Kidney (tissue), 14 donors: ENCODE measurements around the gene ARL15. TPM values are rescaled to one million over a fixed set of nuclear protein-coding genes. Genes with fewer than 3 reads are reported as not detected.

ENCODE experiments used
- DNase-seq, 5 donors: peaks; one replicate each; pipeline ENCODE4 v3.0.0-alpha.2; 2013 to 2020
- FAIRE-seq: peaks from 2 replicates; lab custom pipeline; 2012; peaks lifted over from hg19 to GRCh38; lab: Jason Lieb, UNC
- H3K27ac ChIP-seq, 2 donors: one replicate each; pipeline ENCODE4 v1.7.0; 2013; ENCODE audit warnings: low read depth in 2 of 2, low read length in 2 of 2, inconsistent platforms in 1 of 2
- H3K27me3 ChIP-seq: one replicate; pipeline ENCODE4 v1.7.1; 2013; ENCODE audit warnings: low read length, inconsistent platforms; ENCODE audit not compliant: control insufficient read depth, insufficient read depth
- H3K36me3 ChIP-seq, 3 donors: one replicate each; pipeline versions ENCODE4 v1.7.0 to v1.7.1; 2013; ENCODE audit warnings: low read length in 3 of 3, control low read depth in 1 of 3, inconsistent platforms in 1 of 3; ENCODE audit not compliant: insufficient read depth in 3 of 3, control insufficient read depth in 2 of 3
- H3K4me1 ChIP-seq, 3 donors: one replicate each; pipeline versions ENCODE4 v1.7.0 to v1.7.1; 2013; ENCODE audit warnings: low read length in 3 of 3, inconsistent platforms in 1 of 3, low read depth in 1 of 3; ENCODE audit not compliant: control insufficient read depth in 2 of 3, insufficient read depth in 2 of 3
- H3K4me3 ChIP-seq, 3 donors: one replicate each; pipeline versions ENCODE4 v1.7.0 to v1.8.1; 2013; ENCODE audit warnings: low read length in 3 of 3, control low read depth in 1 of 3, inconsistent platforms in 1 of 3
- H3K9ac ChIP-seq, 3 donors: one replicate each; pipeline versions ENCODE4 v1.7.0 to v1.7.1; 2013; ENCODE audit warnings: low read length in 3 of 3, control low read depth in 1 of 3, inconsistent platforms in 1 of 3
- H3K9me3 ChIP-seq, 3 donors: one replicate each; pipeline versions ENCODE4 v1.7.0 to v1.7.1; 2013; ENCODE audit warnings: low read length in 3 of 3, control low read depth in 1 of 3, inconsistent platforms in 1 of 3; ENCODE audit not compliant: control insufficient read depth in 2 of 3, insufficient read depth in 1 of 3
- intact Hi-C: fragments of 100-400 bp; cut with DNase I; formaldehyde crosslinking; loops from one replicate; pipeline ENCODE4 v1.11.1; 2022
- polyA plus RNA-seq: library from polyadenylated mRNA; stranded (reverse); fragments of 350-450 nt; fragmentation: Illumina TruSeq; extraction: RNeasy Lipid Tissue Mini Kit (QIAGEN cat#74804); gene quantifications from one replicate; pipeline ENCODE4 v1.2.3, GENCODE V29; 2014; ENCODE audit warnings: low read depth, low replicate concordance; ENCODE audit not compliant: insufficient read depth
- total RNA-seq: library from RNA; stranded (reverse); fragmentation: NEBNext Ultra II Directional; extraction: Animal tissue kit (Norgen Biotek cat#: 25700); gene quantifications from one replicate; pipeline ENCODE4 v1.2.1, GENCODE V29; 2021
- TF ChIP-seq, protein P1 (sequence below): IDR thresholded peaks from 3 replicates; pipeline ENCODE4 v1.5.1; 2012; ENCODE audit warnings: mild to moderate bottlenecking, moderate library complexity, borderline replicate concordance; ENCODE audit not compliant: insufficient read depth; ENCODE audit errors: extremely low read depth
- donor health status: control.
- donor health status: control.
- donor health status: control.
- donor health status: control.
- donor health status: control.
- donor health status: DM: yes; HTN: yes; CAD: no.
- donor health status: Normal renal cell carcinoma (clear cell type).

Gene ARL15
- total and polyA plus RNA-seq, 2 donors from 2014 or later: 21.1 to 36.6 TPM

DNA sequence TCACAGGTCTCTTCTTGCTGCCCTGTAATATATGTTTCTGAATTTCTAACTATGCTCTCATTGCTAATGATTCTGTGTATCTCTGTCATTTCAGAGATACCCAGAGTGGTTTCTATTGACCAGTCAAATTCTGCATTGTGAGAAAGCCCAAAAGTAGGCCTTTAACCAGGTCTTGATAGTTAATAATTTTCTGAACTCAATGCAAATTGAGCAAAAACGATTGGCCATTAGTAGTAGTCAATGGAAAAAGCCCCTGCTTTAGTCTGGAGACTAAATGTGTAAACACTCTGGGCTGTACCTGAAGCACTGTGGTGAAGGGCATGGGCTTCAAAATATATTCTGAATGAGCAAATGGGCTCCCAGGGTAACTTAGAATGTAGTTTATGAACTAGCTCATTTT is 307.6 kb downstream of the ARL15 start:
- FAIRE-seq (no peak), DNase-seq (no peak)
- TF ChIP-seq, protein P1, sequence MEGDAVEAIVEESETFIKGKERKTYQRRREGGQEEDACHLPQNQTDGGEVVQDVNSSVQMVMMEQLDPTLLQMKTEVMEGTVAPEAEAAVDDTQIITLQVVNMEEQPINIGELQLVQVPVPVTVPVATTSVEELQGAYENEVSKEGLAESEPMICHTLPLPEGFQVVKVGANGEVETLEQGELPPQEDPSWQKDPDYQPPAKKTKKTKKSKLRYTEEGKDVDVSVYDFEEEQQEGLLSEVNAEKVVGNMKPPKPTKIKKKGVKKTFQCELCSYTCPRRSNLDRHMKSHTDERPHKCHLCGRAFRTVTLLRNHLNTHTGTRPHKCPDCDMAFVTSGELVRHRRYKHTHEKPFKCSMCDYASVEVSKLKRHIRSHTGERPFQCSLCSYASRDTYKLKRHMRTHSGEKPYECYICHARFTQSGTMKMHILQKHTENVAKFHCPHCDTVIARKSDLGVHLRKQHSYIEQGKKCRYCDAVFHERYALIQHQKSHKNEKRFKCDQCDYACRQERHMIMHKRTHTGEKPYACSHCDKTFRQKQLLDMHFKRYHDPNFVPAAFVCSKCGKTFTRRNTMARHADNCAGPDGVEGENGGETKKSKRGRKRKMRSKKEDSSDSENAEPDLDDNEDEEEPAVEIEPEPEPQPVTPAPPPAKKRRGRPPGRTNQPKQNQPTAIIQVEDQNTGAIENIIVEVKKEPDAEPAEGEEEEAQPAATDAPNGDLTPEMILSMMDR: no peak
- no peak overlapping the region for H3K9ac ChIP-seq
- no peak overlapping the region for H3K27ac ChIP-seq
- intact Hi-C loops: no loop called here
- no peaks in the 10 kb centered on the region for H3K27me3 ChIP-seq
- H3K9me3 ChIP-seq: no peaks in the 10 kb centered on the region
- no peaks in the 10 kb centered on the region for H3K4me1 ChIP-seq
- peaks cover 0 to 2% (median 0%) of the 10 kb centered on the region in 3 donors for H3K36me3 ChIP-seq
- no peak overlapping the region for H3K4me3 ChIP-seq

DNA sequence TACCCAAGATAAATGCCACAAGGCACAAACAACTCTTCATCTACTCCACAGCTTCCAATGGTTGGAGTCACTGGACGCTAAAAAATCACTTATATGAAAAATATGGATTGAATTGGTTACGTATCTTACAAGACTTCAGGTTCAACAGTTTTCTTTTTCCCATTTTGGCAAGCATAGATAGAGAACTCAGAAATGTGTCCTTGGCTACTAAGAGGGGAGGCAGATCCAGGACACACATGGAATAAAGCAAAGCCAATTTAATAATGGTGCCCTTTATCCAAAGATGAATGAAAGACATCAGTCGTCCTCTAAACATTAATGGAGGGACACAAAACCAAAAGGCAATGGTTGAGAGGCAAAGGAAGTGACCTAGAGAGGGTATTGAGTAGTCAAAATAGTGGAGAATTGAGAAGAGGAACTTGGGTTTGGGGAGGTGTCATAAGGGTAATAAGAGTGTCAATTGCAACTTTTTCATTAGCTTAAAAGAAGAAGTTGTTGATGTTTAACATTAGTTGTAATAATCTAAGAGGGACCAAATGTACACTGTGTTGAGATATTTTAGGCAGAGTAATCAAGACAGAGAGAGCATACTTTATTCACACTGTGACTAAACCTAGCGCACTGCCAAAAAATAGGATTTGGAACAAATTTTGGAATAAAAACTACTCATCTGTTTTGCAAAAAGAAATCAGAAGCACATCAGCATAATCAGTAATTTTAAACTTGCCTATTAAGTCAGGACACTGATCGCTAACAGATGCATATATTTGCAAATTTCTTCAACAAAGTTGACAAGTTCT is 308.2 kb downstream of the ARL15 start:
- Histone ChIP-seq H3K9ac (no peak overlapping the region), H3K4me1 (no peaks in the 10 kb centered on the region), H3K27ac (no peak overlapping the region), H3K36me3 (peaks cover 0 to 2% (median 0%) of the 10 kb centered on the region in 3 donors), H3K27me3 (no peaks in the 10 kb centered on the region), H3K9me3 (no peaks in the 10 kb centered on the region), H3K4me3 (no peak overlapping the region)
- FAIRE-seq: no peak
- TF ChIP-seq, protein P1: no peak
- intact Hi-C loops: no loop called here
- no peak for DNase-seq

DNA sequence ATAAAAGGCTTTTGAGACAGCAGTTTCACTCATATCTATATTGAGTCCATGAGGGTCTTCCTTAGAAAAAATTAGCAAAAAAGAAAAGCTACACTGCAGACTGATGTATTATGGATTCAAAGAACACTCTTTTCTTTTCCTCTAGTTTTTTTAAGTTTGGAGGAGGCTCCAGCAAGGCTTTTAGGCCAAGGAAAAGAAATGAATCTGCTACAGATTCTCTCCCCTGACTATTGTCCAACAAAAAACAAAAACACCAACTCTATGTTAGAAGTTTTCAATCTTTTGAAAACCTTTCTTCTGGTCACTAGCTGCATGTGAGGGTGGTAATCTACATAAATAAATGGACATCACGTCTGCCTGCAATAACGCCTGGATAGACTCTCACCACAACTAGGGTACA is 310.4 kb downstream of the ARL15 start:
- Histone ChIP-seq H3K9me3 (no peaks in the 10 kb centered on the region), H3K9ac (no peak overlapping the region), H3K36me3 (peaks cover 0 to 2% (median 0%) of the 10 kb centered on the region in 3 donors), H3K4me1 (no peaks in the 10 kb centered on the region), H3K27me3 (no peaks in the 10 kb centered on the region), H3K4me3 (no peak overlapping the region), H3K27ac (no peak overlapping the region)
- TF ChIP-seq, protein P1: no peak
- FAIRE-seq (no peak), DNase-seq (no peak)
- intact Hi-C loops: no loop called here
